Heart left ventricle (tissue), 13 donors: ENCODE results near the gene TDG.

Source experiments
- POLR2A ChIP-seq, 2 donors: fragments of 450-650 bp; IDR thresholded peaks; one replicate each; pipeline ENCODE4 v1.6.1; 2017; ENCODE audit warnings: antibody characterized with exemption in 2 of 2, mild to moderate bottlenecking in 2 of 2, moderate library complexity in 2 of 2
- TF ChIP-seq, protein P1 (sequence below), 12 donors: fragments of 200-600 bp; sonication (generic) in 4 of 12; IDR thresholded peaks; one replicate each; pipeline versions ENCODE4 v1.5.0 to v1.8.0; 2018 to 2022; ENCODE audit warnings: antibody characterized with exemption in 12 of 12, mild to moderate bottlenecking in 5 of 12
- donor health status: ischemic (EF 13 %, LVEDD 7.1; RV severe dilation, severe dysfunction).
- donor health status: DM: no; HTN: yes; CAD: no.
- donor health status: DM: no; HTN: no; CAD: no.
- donor health status: ischemic (EF 25% LVEDD 6.9; RV normal size, moderate dysfunction).
- donor health status: ischemic (EF 25% LVEDD 5.7; RV mildly dilated, moderate dysfunction).
- donor health status: ischemic (EF 35%, LVEDD 5.7; RV mildly dilated, moderate dysfunction).
- donor health status: nonischemic (EF 11% LVEDD 7.7; RV severe dilation, severe dysfunction).
- donor health status: DM: yes; HTN: yes; CAD: no.
- donor health status: PGD.
- donor health status: ischemic (EF 29% LVEDD 5.4; RV normal size, mild dysfunction).
- donor health status: nonischemic (EF 23%, LVEDD 6.1; RV moderate dilation, normal function).

DNA sequence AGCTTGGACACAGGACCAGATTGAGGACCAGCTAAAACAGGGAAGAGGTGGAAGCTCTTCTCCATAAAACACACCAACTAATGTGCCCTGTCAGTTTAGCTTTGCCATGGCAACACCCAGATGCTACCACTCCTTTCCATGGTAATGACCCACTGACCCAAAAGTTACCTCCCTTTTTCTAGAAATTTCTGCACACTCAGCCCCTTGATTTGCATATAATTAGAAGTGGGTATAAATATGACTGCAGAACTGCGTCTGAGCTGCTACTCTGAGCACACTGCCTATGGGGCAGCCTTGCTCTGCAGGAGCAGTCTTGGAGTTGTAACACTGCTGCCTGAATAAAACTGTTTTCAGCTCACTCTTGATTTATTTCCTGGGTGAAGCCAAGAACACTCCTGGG lies 3.2 kb upstream of the TDG start:
- TF ChIP-seq, protein P1, sequence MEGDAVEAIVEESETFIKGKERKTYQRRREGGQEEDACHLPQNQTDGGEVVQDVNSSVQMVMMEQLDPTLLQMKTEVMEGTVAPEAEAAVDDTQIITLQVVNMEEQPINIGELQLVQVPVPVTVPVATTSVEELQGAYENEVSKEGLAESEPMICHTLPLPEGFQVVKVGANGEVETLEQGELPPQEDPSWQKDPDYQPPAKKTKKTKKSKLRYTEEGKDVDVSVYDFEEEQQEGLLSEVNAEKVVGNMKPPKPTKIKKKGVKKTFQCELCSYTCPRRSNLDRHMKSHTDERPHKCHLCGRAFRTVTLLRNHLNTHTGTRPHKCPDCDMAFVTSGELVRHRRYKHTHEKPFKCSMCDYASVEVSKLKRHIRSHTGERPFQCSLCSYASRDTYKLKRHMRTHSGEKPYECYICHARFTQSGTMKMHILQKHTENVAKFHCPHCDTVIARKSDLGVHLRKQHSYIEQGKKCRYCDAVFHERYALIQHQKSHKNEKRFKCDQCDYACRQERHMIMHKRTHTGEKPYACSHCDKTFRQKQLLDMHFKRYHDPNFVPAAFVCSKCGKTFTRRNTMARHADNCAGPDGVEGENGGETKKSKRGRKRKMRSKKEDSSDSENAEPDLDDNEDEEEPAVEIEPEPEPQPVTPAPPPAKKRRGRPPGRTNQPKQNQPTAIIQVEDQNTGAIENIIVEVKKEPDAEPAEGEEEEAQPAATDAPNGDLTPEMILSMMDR (IDR thresholded peaks at IDR 0.05): no peak
- TF ChIP-seq POLR2A (IDR thresholded peaks at IDR 0.05): no peak
